ENCODE measurements around the gene FOXJ3. TPM values are rescaled to one million over a fixed set of nuclear protein-coding genes. Genes with fewer than 3 reads are reported as not detected.

Gene FOXJ3
- total RNA-seq, 1 donor from 2014 or later, result 39.4 TPM

GRCh38 chr1:42144711-42145388 is 190.2 kb downstream of the FOXJ3 start:
- no peak for DNase-seq (ENCODE audit: low spot score)

- DNase-seq (ENCODE audit: low spot score), result no peak
These were observed 190.9 kb downstream of the FOXJ3 start for GRCh38 chr1:42143896-42144710.

DNA sequence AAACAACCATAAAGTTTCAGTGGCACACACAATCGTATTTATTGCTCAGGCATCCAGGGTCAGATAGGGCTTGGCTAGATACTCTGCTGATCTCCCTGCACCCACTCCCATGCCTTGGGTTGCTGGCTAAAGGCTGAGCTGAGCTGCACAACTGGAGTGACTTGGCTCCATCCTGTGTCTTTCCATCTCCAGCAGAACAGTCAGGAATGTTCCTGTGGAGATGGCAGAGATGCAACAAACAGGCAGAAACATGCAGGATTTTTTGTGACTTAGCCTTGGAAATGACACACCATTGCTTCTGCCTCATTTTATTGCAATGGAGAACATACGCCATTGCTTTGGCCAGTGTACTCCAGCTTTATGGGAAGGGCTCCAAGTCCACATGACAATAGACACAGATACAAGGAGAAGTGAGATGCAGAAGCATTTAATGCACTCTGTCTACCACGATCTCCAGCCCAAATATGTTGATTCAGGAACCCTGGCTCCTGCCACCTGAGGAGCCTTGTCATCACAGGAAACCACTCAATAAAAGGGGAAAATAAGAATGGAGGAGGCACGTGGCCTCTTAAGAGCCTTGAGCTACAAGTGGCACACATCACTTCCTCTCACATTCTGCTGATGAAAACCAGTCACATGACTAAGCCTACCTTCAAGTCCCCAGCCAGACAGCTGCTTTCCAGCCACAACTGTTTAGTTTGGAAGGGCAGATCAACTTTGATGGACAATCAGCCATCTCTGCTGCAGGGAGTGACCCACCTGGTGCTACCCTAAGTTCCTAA is 191.9 kb downstream of the FOXJ3 start:
- no peak for DNase-seq (ENCODE audit: low spot score)

DNA sequence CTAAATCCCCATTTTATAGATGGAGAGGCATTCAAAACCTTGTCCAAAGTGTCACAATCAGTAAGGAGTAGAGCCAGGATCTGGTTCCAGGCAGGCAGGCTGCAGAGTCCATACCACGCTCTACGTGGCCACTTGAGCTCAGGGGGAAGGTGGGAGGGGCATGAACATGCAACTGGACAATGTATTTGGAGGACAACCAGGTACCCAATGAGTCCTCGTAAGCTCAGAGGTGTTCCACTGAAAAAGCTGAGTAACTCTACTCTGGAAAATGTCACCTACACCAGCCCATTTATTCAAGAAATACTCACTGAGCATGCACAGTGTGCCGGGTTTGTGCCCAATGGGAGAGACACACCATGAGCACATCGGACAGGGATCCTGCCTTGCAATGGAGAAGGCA is 193.1 kb downstream of the FOXJ3 start:
- no peak for DNase-seq (ENCODE audit: low spot score)

- no peak for DNase-seq (ENCODE audit: low spot score)
These were observed 194.8 kb downstream of the FOXJ3 start for GRCh38 chr1:42140191-42140590.

GRCh38 chr1:42139444-42139843 is 195.6 kb downstream of the FOXJ3 start:
- DNase-seq (ENCODE audit: low spot score), result no peak

- DNase-seq (ENCODE audit: low spot score), result no peak
These were observed 196.4 kb downstream of the FOXJ3 start for GRCh38 chr1:42138586-42138985.

- no peak for DNase-seq (ENCODE audit: low spot score)
These were observed 197.3 kb downstream of the FOXJ3 start for GRCh38 chr1:42137766-42138165.

DNA sequence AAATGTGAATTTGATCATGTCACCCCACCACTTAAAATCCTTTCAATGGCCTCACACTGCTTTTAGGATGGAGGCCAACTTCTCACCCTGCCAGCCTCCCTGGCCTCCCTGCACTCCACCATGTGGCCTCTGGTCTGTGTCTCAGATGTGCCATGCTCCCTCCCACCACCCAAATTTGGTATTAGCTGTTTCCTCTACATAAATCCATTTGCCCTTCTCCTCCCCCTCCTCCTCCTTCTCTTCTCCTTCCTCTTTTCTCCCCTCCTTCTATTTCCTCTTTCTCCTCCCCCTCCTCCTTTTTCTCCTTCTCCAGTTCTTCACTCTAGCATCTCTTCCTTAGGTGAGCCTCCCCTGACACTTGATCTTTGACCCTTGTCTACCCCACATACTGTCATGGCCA is 198.6 kb downstream of the FOXJ3 start:
- no peak for DNase-seq (ENCODE audit: low spot score)

DNA sequence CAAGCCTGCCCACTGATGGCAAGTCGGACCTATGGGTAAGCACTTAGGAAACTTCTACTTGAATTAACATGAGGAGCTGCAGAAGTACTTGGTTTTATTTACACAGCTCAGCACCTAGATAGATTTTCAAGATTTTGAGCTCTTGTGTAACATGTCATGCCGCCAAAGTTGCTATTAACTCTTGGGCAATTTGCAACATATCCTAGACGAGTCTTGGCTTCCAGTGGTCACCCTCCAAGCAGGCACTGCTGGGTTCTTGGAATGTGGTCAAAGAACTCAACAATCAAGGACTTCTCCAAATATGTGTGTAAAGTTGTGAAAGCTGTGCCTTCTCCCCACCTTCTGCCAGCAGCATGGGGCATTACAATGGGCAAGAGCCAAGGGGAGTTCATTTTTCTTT is 199.6 kb downstream of the FOXJ3 start:
- DNase-seq (ENCODE audit: low spot score), result no peak

GRCh38 chr1:42133809-42134526 is 201.1 kb downstream of the FOXJ3 start:
- DNase-seq (ENCODE audit: low spot score), result no peak

DNA sequence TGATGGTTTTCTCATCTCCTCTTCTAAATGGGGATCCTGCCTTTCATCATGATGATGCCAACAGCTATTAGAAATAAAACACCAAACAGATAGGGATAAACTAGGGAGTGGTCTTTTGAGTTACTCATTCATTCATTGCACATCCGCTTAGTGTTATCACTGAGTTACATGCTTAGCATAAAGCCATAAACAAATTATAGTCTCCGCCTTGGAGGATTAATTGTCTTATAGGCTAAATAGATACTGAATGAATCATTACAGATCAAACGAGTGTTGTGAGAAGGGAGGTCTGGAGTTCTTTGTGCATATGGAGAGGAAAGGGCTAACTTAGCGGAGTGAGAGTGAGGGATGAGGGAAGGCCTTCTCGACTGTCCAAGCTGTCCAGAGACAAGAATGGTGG is 201.6 kb downstream of the FOXJ3 start:
- no peak for DNase-seq (ENCODE audit: low spot score)

DNA sequence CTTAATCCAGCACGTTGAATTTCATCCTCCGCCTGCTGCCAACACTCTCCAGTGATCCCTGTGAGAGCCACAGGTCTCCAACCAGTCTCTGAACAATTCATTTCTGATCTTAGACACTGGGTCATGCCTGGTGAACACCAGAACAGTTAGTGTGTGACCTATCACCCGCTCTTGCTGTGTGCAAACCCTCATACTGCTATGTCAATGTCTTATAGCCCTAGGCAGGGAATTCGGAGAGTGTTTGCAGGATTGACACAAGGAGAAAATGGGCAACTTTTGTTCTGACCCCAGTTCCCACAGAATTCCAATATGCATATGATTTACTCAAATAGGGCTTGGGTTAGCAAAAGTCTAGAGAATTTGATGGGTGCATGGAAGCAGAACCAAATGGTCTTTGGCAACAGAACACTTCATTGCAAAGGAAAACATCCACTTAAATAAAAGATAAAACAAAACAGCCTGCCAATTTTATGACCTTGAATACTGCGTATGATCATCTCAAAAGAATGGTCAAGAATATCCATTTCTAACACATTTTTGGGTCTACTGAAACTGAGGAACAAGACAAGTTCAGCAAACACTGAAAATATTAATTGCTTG is 204.9 kb downstream of the FOXJ3 start:
- no peak for DNase-seq (ENCODE audit: low spot score)

GRCh38 chr1:42128964-42129363 is 206.1 kb downstream of the FOXJ3 start:
- DNase-seq (ENCODE audit: low spot score), result no peak

DNA sequence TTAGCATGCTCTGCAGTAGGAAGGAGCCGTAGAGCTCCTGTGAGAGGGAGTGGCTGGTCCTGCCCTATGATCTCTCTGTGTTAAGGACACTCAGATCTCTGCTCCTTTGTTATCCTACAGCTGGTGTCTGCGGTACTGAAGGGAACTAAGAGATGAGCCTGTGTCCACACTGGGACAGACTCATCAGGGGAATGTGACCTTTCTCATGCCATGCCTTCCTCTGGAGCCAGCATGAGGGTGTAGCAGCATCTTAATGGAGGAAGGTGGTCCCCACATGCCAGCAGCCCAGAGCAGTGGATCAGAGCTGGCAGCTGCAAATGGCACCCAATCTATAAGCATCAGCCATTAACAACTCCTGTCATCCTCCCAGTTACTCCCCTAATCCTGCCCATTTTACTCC is 206.5 kb downstream of the FOXJ3 start:
- no peak for DNase-seq (ENCODE audit: low spot score)

DNA sequence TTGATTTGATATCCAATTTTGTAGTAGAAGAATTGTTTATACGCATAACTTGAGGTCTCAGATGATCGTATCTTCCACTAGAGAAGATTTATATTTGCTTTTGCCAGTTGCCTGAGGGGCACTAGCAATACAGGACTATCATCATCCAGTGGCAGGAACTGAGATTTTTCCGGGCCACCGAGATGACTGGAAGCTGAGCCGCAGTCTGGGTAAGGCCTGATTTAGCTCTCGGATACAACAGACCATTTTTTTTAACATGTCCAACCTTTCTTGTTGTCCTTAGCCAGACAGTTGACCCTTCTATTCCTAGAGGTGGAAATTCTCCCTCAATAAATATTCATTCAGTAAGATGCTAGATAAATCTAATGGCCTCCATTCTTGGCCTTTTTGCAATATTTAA is 207.3 kb downstream of the FOXJ3 start:
- no peak for DNase-seq (ENCODE audit: low spot score)

Other genes with a start within 250 kb of the FOXJ3 start
- gene GUCA2B, start 181.8 kb downstream of the FOXJ3 start, total RNA-seq, result 7.9 TPM
- gene GUCA2A, start 170.5 kb downstream of the FOXJ3 start, total RNA-seq, result 1.1 TPM
- 4.4 TPM for gene RIMKLA, start 45.6 kb upstream of the FOXJ3 start, total RNA-seq
- 3.6 TPM for gene ZMYND12, start 120.8 kb upstream of the FOXJ3 start, total RNA-seq
- 84.6 TPM for gene PPCS, start 121.3 kb upstream of the FOXJ3 start, total RNA-seq
- 8.4 TPM for gene CCDC30, start 128.1 kb upstream of the FOXJ3 start, total RNA-seq

Measured in mucosa of gallbladder (tissue), 1 donor.